Germinal center (tissue), 1 donor: ENCODE data around the gene WNT6.

ENCODE experiments used
- DNase-seq: peaks from one replicate; pipeline ENCODE4 v3.0.0; 2012; ENCODE audit warnings: mixed read lengths, low spot score

WNT6 gene

GRCh38 chr2:218859556-218859987 is at the start of gene WNT6:
TSS of gene WNT6 (plus strand) at chr2:218859805. CDS start at chr2:218860038, 233 bp downstream.
- DNase-seq, result no peak

- no peak for DNase-seq
Measured at GRCh38 chr2:218810256-218810655, 49.3 kb upstream of the WNT6 start.

GRCh38 chr2:218811382-218811781 is 48.2 kb upstream of the WNT6 start:
- no peak for DNase-seq

- no peak for DNase-seq
Measured at GRCh38 chr2:218812096-218812815, 47.3 kb upstream of the WNT6 start.

GRCh38 chr2:218812861-218813260 is 46.7 kb upstream of the WNT6 start:
- no peak for DNase-seq

DNA sequence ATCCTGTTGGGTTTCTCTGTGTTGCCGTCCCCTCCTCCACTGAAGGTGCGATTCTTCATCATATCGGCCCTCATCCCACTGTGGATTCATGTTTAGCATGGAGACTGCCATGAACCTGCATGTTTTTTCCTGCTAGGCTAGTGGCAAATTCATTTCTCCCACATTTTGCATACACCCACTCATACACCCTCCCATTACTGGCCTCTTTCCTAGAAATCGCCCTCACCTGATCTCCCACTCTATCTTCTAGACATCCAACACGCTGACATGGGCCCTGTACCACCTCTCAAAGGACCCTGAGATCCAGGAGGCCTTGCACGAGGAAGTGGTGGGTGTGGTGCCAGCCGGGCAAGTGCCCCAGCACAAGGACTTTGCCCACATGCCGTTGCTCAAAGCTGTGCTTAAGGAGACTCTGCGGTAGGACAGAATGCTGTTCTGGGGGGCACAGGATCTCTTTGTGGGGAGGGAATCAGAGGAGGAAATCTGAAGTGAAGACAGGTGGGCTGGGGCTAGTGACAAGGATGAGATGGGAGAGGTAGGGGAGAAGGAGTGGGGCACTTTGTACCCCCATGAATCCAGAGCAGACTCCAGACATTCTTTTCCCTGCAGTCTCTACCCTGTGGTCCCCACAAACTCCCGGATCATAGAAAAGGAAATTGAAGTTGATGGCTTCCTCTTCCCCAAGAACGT is 45.7 kb upstream of the WNT6 start:
- no peak for DNase-seq

- DNase-seq, result no peak
Measured at GRCh38 chr2:218814540-218815243, 44.9 kb upstream of the WNT6 start.

- no peak for DNase-seq
Measured at GRCh38 chr2:218815244-218815637, 44.4 kb upstream of the WNT6 start.

DNA sequence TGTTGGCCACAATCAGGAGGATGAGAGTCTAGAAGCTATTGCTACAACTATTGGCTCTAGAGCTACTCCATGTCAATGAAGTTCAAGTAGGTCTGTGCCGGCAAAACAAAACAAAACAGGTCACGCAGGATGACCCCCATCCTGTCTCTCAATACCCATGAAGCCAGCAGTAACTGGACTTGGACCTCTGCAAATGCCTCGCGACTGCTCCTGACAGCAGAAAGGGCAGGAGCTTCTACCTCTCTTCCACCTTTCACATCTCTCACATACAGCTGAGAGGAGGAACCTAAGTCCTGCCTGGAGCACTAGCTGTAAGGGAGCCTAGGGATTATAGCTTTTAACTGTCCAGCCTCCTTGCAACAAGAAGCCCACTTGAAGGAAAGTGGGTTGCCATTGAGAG is 44.0 kb upstream of the WNT6 start:
- no peak for DNase-seq

DNA sequence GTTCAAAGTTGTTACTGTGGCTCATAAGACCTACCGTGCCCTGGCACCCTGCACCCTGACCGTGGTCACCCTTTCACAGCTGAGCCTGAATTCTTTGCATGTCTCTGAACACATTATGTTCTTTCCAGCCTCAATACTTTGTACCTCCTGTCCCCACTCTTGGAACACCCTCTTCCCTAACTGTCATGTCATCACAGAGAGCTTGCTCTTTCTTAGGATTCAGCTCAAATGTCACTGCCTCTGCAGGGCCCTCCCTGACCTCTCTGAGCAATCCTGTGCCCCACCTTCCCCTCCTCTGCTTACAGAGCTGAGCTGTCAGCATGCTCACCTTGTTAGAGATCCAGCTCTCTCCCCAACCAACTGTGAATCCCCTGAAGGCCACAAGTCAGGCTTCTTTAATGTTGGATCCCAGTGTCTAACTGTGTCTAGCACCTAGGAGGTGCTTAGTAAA is 43.0 kb upstream of the WNT6 start:
- no peak for DNase-seq

DNA sequence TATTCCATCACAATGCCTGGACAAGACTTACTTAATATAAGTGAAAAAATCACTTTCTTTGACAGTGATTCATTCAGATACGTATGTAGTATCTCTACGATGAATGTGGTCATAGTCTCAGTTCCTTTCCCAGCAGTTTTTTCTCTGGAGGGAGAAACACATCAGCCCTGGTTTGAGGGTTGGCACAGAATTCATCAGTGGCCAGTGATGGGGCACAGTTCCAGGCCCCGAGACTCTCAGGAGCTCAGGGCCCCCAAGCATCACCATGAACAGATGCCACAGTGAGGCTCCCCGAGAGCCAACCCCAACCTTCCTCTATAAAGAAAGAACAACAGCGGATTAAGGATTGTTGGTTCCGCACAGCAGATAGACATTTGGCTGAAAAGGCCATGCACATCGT is 40.5 kb upstream of the WNT6 start:
- no peak for DNase-seq

DNA sequence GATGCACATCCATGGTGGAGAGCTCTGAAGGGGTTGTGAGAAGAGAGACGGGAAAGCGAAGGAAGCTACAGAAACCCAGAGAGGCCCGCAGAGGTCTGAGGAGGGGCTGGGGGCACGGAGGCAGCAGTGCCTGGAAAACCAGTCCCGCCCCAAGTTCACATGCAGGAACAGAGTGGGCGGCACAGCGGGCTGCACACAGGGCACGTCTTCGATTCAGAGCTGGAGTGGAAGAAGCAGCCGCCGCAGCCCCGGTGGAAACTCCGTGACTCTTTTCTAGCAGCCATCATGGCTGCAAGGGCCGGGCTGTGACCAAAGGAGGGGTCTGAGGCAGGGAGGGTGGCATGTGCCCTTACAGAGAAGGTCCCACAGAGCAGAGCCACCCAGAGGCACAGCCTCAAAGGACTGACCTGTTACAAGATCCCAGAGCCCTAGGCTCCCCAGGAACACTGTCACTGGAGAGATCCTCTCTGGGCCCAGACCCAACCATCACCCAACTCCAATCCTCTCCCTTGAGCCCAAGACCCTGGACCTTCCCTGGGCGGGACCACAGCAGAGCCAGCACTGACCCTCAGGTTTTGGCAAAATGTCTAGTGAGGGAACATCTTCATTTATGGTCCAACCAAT is 38.7 kb upstream of the WNT6 start:
- no peak for DNase-seq

DNA sequence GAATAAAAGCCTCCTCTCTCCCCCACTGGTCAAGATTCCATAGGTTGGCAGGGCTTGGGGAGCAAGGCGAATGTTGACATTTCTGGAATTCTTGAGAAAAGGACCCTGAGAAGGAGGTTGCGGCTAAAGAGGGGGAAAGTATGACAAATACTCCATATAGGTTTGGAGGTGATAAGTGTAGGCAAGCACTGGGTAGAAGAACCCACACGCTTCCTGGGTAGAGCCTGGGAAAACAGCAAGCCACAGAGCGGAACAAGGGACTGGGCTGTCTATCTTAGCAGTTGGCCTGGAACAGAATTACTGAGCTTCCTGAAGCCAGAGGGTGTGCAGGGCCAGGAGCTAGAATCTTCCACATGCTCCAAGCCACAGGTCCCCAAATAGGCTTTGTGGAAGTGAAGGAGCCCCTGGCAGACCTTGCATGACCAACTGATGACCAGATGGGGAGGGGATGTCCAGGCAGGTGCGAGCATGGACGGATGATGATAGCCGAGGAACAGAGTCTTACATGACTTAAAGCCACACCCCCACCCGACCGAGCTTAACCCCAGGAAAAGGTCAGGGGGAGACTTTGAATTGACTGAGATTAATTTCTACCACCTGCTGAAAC is 37.9 kb upstream of the WNT6 start:
- no peak for DNase-seq

- DNase-seq, result no peak
Measured at GRCh38 chr2:218822622-218823021, 37.0 kb upstream of the WNT6 start.

- DNase-seq, result no peak
Measured at GRCh38 chr2:218823196-218823855, 36.3 kb upstream of the WNT6 start.

DNA sequence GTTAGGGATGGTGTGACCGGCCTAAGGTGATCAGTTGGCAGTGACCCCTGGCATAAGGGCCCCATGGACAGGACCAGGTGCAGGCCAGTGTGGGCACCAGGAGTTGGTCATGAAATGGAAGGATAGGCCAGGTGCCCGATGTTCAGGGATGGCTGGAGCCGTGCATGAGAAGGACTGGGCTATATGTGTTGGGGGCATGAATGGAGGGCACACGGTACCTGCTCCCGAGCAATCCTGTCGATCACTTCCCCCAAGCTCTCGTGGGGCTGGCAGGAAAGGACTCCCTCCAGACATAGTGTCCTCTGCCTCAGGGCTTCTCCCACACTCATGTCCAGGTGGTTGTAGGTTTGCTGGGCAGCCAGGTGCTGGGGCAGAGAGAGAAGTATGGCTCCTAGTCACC is 35.6 kb upstream of the WNT6 start:
- DNase-seq, result no peak

DNA sequence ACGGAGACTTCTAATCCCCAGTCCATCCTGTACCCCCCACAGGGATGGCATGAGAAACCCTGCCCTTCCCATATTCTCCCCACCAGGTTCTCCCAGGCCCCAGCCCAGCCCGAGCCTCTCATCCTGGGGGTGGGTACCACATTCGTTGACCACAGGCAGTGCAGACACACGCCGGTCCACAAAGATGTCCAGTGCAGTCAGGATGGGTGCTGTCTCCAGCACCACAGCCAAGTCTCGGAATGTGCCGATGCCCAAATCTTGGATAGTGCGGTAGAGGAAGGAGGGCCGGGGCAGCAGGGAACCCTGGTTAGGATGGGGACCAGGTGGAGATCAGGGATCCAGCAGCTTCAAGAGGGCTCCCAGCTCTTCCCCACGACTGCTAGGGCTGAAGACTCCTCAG is 32.8 kb upstream of the WNT6 start:
- DNase-seq, result no peak

- no peak for DNase-seq
Measured at GRCh38 chr2:218827701-218828476, 31.7 kb upstream of the WNT6 start.

- no peak for DNase-seq
Measured at GRCh38 chr2:218828477-218828778, 31.2 kb upstream of the WNT6 start.

GRCh38 chr2:218829868-218830451 is 29.6 kb upstream of the WNT6 start:
- DNase-seq, result no peak
